ENCODE results near the gene PHF2.

Gene PHF2

GRCh38 chr9:93676310-93677047, 100.1 kb downstream of the PHF2 start:
- FAIRE-seq (no peak), DNase-seq (ENCODE audit: low spot score) (no peak)

DNA sequence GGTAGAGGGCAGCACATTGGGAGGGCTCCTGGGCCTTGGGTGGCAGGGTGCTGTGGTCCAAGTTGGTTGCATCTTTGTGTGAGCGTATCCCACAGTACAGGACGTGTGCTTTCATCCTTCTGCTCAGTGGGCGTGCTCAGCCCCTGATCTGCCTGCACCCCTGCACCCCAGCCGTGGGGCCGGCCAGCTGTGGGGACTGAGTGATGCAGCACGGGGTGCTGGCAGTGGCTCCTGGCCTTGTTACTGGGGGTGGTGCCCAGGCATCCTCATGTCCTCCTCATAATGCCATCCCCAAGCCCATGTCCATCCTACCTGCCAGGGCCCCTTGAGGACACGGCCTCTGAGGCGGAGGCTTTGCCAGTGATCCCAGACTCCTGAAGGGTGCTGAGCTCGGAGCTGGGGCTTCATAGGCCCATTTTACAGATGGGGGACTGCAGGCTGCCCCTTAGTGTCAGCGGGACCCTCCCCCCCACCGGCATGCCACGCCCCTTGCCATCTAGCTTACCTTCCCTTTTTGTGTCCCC, 100.7 kb downstream of the PHF2 start:
- FAIRE-seq, result no peak
- no peak for DNase-seq (ENCODE audit: low spot score)

- FAIRE-seq (no peak), DNase-seq (ENCODE audit: low spot score) (no peak)
These were observed 101.3 kb downstream of the PHF2 start for GRCh38 chr9:93677641-93678136.

- DNase-seq (ENCODE audit: low spot score), result no peak
These were observed 102.0 kb downstream of the PHF2 start for GRCh38 chr9:93678199-93679019.

DNA sequence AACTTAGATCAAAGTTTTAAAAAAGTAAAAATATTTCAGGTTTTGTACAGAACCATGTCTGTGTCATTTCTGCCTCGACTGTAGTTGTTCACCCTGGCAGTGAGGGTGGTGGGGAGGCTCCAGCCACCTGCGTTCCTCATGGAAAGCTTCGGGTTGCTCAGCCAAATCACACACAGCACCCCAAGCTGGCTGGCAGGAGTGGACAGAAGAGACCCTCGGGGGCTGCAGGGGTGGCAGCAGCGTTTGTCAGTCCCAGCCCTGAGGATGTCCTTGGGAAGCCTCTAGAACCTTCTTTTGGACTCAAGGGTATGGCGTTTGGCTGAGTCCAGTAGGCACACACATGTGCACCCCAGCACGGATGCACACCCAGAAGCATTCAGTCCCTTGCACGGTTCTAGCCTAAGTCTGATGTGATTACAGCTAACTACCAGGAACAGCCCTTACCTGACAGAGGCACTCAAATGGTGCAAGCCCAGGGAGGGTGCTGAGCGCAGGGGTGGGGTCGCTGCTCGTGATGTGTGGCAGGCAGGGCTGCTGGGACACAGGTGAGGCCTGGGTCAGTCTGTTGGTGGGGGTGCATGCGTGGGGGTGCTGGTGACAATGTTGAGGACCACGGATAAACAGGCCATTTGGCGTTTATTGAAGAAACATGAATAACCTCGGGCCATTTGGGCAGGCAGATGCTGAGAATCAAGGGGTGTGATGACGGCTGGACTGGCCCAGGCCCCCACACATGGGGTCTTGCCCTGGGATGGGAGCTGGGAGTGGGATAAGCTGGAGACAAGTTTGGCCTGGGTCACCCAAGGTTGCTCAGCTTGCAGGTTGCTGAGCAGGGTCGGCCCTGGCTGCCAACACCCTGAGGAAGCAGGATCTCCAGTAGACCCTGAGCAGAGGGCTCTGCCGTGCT, 103.4 kb downstream of the PHF2 start:
- DNase-seq (ENCODE audit: low spot score) (no peak), FAIRE-seq (no peak)

More at GRCh38 chr9:93678199-93679019, 102.0 kb downstream of the PHF2 start:
- no peak for FAIRE-seq

DNA sequence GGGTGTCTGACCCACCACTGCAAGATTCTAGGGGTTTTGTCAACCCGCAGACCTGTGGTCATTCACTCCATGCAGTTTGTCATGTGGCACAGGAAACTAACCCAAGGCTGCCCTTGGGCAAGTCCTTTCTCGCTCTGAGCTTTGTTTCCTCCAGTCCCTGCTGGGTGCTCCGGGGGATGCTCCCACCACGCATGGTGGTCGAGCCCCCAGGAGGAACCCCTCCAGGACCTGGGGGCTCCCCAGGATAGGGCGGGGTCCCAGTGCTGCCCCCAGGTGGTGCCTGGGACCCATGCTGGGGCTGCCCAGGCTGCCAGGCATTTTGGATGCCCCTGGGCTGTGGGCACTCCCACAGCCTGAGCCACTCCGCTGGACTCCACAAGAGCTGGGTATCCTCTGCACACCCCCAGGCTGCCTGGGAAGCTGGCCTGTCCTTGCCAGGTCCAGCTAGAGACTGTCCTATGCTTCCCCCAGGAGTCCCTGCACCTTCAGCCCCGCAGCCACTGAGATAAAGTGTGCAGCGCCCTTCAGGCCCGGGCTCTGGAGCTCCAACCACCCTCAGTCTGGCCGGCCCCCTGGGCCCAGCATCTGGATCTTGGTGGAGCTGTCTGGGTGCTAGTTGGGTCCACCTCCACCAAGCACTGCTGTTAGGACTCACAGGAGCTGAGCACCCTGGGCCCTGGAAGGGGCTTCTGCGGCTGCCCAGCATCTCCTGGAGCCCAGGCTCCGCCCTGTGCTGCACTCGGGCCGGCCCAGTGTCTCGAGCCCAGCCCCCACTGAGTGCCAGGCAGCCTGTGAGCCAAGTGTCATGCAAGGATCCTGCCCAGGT, 104.3 kb downstream of the PHF2 start:
- FAIRE-seq (no peak), DNase-seq (ENCODE audit: low spot score) (no peak)

GRCh38 chr9:93681269-93682154, 105.1 kb downstream of the PHF2 start:
- DNase-seq (ENCODE audit: low spot score) (no peak), FAIRE-seq (no peak)

GRCh38 chr9:93682155-93682968, 106.0 kb downstream of the PHF2 start:
- FAIRE-seq (no peak), DNase-seq (ENCODE audit: low spot score) (peak; percentile 71)

DNA sequence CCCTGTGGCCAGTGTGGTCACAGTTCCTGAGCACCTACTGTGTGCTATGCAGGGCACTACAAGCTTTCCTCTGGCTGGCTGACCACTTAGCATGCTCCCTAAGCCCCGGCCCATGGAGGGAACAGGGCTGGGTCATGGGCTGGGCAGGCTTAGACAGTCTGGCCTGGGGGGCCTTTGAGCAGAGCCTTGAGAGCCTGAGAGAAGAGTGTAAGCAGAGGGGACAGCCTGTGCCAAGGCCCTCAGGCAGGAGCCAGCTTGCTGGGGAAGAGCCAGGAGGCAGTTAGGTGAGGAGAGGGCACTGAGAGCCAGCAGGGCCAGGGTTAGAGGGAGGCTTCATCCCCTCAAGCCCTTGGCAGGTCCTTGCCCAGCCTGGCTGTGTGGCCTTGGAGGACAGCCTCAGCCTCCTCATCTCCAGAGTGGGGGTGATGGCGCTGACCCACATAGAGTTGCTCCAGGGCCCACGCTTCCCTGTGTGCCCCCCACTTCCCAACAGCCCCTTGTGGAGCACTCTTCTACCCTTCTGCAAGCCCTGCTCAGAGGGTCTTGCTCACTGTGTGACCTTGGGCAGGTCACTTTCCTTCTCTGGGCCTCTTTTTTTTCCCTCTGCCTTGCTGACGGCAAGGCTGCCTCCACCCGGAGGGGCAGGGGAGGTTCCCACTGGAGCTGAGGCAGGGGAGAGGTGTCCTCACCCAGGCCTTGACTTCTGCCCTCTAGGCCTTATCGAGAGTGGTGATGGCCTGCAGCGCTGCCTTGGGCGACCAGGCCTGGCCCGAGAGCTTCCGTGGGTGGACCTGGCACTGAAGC, 107.1 kb downstream of the PHF2 start:
- FAIRE-seq, result no peak
- no peak for DNase-seq (ENCODE audit: low spot score)

GRCh38 chr9:93684161-93684765, 107.9 kb downstream of the PHF2 start:
- DNase-seq (ENCODE audit: low spot score), result no peak

GRCh38 chr9:93684806-93685543, 108.6 kb downstream of the PHF2 start:
- FAIRE-seq (no peak), DNase-seq (ENCODE audit: low spot score) (peak; percentile 29)

More at GRCh38 chr9:93684161-93684765, 107.9 kb downstream of the PHF2 start:
- no peak for FAIRE-seq

DNA sequence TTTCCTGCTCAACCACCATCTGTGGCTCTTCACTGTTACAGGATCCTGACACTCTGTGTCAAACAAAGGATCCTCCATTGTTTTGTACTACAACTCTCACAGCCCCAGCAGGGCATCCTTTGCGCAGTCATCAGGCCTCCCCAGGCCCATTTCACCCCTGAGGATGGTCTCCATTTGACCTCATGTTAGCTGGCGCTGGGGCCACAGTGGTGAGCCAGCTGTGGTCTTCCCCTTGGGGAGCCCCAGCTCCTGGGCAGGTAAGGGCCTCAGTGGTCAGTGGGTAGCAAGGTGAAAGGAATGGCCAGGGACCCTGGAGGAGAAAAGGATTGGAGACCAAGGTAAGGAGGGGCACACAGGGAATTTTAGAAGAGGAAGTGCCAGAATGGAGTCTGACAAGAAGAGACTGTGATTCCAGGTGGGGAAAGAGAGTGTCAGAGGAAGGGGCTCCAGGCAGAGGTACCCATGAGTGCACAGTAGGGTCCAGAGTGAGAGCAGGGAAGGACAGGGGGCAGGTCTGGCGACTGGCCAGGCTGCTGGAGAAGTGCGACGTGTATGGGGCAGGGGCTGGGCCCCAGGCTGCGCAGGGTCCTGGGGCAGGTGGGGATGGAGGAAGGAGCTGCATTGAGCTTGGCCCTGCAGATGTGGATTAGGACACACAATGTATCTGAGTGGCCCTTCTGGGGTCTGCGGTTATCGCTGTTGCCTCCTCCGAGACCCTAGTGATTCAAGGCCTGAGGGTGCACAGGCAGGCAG, 109.9 kb downstream of the PHF2 start:
- FAIRE-seq (no peak), DNase-seq (ENCODE audit: low spot score) (no peak)

DNA sequence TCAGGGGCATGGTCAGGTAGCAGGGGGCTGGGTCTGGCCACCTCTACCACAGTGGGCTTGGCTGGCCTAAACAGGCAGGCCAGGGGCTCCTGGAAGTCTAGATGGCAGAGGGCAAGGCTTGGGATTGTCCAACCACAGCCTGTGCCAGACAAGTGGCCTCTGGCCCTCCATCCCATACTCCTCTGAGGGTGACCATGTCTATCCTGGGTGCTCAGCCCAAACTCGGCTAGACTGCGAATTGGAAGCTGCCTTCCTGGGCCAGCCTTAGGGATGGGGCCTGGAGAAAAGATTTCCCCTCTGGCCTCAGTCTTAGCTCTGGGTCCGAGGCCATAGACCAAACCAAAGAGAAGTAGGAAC, 110.5 kb downstream of the PHF2 start:
- DNase-seq (ENCODE audit: low spot score) (no peak), FAIRE-seq (no peak)

- DNase-seq (ENCODE audit: low spot score) (no peak), FAIRE-seq (no peak)
These were observed 114.2 kb downstream of the PHF2 start for GRCh38 chr9:93690618-93691017.

DNA sequence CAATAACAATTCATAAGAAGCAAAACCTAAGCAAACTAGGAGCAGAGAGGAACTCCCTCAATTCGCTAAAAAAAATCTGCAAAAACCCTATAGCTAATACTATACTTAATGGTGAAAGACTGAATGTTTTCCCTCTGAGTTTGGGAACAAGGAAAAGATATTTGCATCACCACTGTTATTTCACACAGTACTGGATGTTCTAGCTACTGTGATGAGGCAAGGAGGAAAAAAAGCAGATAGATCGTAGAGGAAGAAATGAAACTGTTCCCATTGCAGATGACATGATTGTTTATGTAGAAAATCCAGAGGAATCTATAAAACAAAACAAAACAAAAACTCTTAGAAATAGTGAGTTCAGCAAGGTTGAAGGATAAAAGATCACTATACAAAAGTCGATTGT, 116.7 kb downstream of the PHF2 start:
- FAIRE-seq, result no peak
- no peak for DNase-seq (ENCODE audit: low spot score)

All from urothelium cell line (cell line).